Measurements from ENCODE around the gene TMCC3.

The TMCC3 gene

GRCh38 chr12:94538318-94538717 is 112.0 kb downstream of the TMCC3 start:
- TF ChIP-seq POLR2AphosphoS5 (IDR thresholded peaks at IDR 0.05; ENCODE audit: low read depth, low read length) (no peak), REST (IDR thresholded peaks at IDR 0.05; ENCODE audit: insufficient read depth in 1 of 2, low read depth in 2 of 2, low read length in 2 of 2) (no peak), FOXP2 (optimal IDR thresholded peaks at IDR 0.05; ENCODE audit: borderline replicate concordance, extremely low read depth, extremely low read length, insufficient read depth) (no peak), SIN3A (IDR thresholded peaks at IDR 0.05; ENCODE audit: borderline replicate concordance, insufficient read depth, low read length) (no peak), TAF1 (IDR thresholded peaks at IDR 0.05; ENCODE audit: borderline replicate concordance, insufficient read depth, low read length) (no peak)

GRCh38 chr12:94536040-94536965 is 114.1 kb downstream of the TMCC3 start:
- TF ChIP-seq FOXP2 (optimal IDR thresholded peaks at IDR 0.05; ENCODE audit: borderline replicate concordance, extremely low read depth, extremely low read length, insufficient read depth), result no peak
- TF ChIP-seq POLR2AphosphoS5 (IDR thresholded peaks at IDR 0.05; ENCODE audit: low read depth, low read length), result no peak
- no peak for TF ChIP-seq REST (IDR thresholded peaks at IDR 0.05; ENCODE audit: insufficient read depth in 1 of 2, low read depth in 2 of 2, low read length in 2 of 2)
- TF ChIP-seq SIN3A (IDR thresholded peaks at IDR 0.05; ENCODE audit: borderline replicate concordance, insufficient read depth, low read length), result no peak
- TF ChIP-seq TAF1 (IDR thresholded peaks at IDR 0.05; ENCODE audit: borderline replicate concordance, insufficient read depth, low read length), result no peak

- TF ChIP-seq TAF1 (IDR thresholded peaks at IDR 0.05; ENCODE audit: borderline replicate concordance, insufficient read depth, low read length) (no peak), SIN3A (IDR thresholded peaks at IDR 0.05; ENCODE audit: borderline replicate concordance, insufficient read depth, low read length) (no peak), POLR2AphosphoS5 (IDR thresholded peaks at IDR 0.05; ENCODE audit: low read depth, low read length) (no peak), REST (IDR thresholded peaks at IDR 0.05; ENCODE audit: insufficient read depth in 1 of 2, low read depth in 2 of 2, low read length in 2 of 2) (no peak), FOXP2 (optimal IDR thresholded peaks at IDR 0.05; ENCODE audit: borderline replicate concordance, extremely low read depth, extremely low read length, insufficient read depth) (no peak)
Observed at GRCh38 chr12:94535510-94535921, 114.8 kb downstream of the TMCC3 start.

GRCh38 chr12:94534774-94535509 is 115.4 kb downstream of the TMCC3 start:
- TF ChIP-seq FOXP2 (optimal IDR thresholded peaks at IDR 0.05; ENCODE audit: borderline replicate concordance, extremely low read depth, extremely low read length, insufficient read depth) (no peak), TAF1 (IDR thresholded peaks at IDR 0.05; ENCODE audit: borderline replicate concordance, insufficient read depth, low read length) (no peak), POLR2AphosphoS5 (IDR thresholded peaks at IDR 0.05; ENCODE audit: low read depth, low read length) (no peak), SIN3A (IDR thresholded peaks at IDR 0.05; ENCODE audit: borderline replicate concordance, insufficient read depth, low read length) (no peak), REST (IDR thresholded peaks at IDR 0.05; ENCODE audit: insufficient read depth in 1 of 2, low read depth in 2 of 2, low read length in 2 of 2) (no peak)

Measured in PFSK-1 (cell line).